Caco-2 (cell line): ENCODE data around the gene CBFB. TPM values are rescaled to one million over a fixed set of nuclear protein-coding genes. Genes with fewer than 3 reads are reported as not detected.

Source experiments
- BruUV-seq: library from RNA; stranded (reverse); fragments of 400-500 nt; replicated peaks from 2 replicates; lab custom pipeline; 2021; lab: Mats Ljungman, UMichigan
- CTCF ChIA-PET: fragments of 300-600 bp; sonication (Branson Sonifier 250); formaldehyde crosslinking; loops from one replicate; lab custom pipeline; 2022; ENCODE audit warnings: antibody characterized with exemption; lab: Charles Lee
- POLR2A ChIA-PET: fragments of 300-600 bp; sonication (Branson Sonifier 250); formaldehyde crosslinking; loops from one replicate; lab custom pipeline; 2022; ENCODE audit warnings: antibody characterized with exemption; lab: Charles Lee
- DNase-seq, 2 experiments: peaks; one replicate each; pipeline versions ENCODE4 v3.0.0 to v3.0.0-alpha.2; 2020 to 2022
- H3K27me3 ChIP-seq: replicated peaks from 2 replicates; pipeline ENCODE4 v1.6.0; 2011; ENCODE audit warnings: low read length; ENCODE audit not compliant: control insufficient read depth, insufficient read depth
- H3K36me3 ChIP-seq: 2 replicates; pipeline ENCODE4 v1.5.1; 2011; ENCODE audit warnings: low read length; ENCODE audit not compliant: control insufficient read depth, insufficient read depth
- H3K4me1 ChIP-seq: fragments of 250-450 bp; sonication (Bioruptor Pico); 2 replicates; pipeline ENCODE4 v1.5.1; 2020; ENCODE audit warnings: mild to moderate bottlenecking
- H3K4me3 ChIP-seq: 2 replicates; pipeline ENCODE4 v1.5.1; 2011; ENCODE audit warnings: low read depth, mild to moderate bottlenecking, control low read depth, low read length
- H3K9me3 ChIP-seq: fragments of 250-450 bp; sonication (Bioruptor Pico); 2 replicates; pipeline ENCODE4 v1.5.1; 2020; ENCODE audit warnings: mild to moderate bottlenecking, moderate library complexity
- H3K27ac Mint-ChIP-seq: one replicate; pipeline ENCODE4 v1.8.0; 2022; ENCODE audit warnings: mixed read lengths; ENCODE audit not compliant: unreplicated experiment
- H3K27me3 Mint-ChIP-seq: one replicate; pipeline ENCODE4 v1.8.0; 2022; ENCODE audit warnings: mixed read lengths; ENCODE audit not compliant: insufficient read depth, unreplicated experiment
- H3K36me3 Mint-ChIP-seq: one replicate; pipeline ENCODE4 v1.8.0; 2022; ENCODE audit warnings: mild to moderate bottlenecking, mixed read lengths; ENCODE audit not compliant: insufficient read depth, unreplicated experiment
- H3K4me1 Mint-ChIP-seq: one replicate; pipeline ENCODE4 v1.8.0; 2022; ENCODE audit warnings: low read depth, mixed read lengths; ENCODE audit not compliant: unreplicated experiment
- H3K4me3 Mint-ChIP-seq: one replicate; pipeline ENCODE4 v1.8.0; 2022; ENCODE audit warnings: mild to moderate bottlenecking, moderate library complexity, mixed read lengths; ENCODE audit not compliant: unreplicated experiment
- H3K9me3 Mint-ChIP-seq: one replicate; pipeline ENCODE4 v1.8.0; 2022; ENCODE audit warnings: mixed read lengths; ENCODE audit not compliant: unreplicated experiment
- intact Hi-C: fragments of 100-400 bp; cut with micrococcal nuclease; formaldehyde crosslinking; loops from one replicate; pipeline ENCODE4 v1.10.0; 2022; ENCODE audit not compliant: unreplicated experiment
- total RNA-seq: library from RNA; stranded (reverse); gene quantifications from 2 replicates; pipeline ENCODE4 v1.2.3, GENCODE V29; 2022
- TF ChIP-seq, protein P1 (sequence below), 2 experiments: fragments of 200-600 bp in 1 of 2; IDR thresholded peaks; 1 replicate in 1 of 2; 2 replicates in 1 of 2; pipeline versions ENCODE4 v1.5.1 to v1.8.0; 2011 to 2022; ENCODE audit warnings: antibody characterized with exemption in 1 of 2, control low read depth in 1 of 2, inconsistent platforms in 1 of 2, low read depth in 1 of 2, low read length in 1 of 2, mild to moderate bottlenecking in 1 of 2, moderate library complexity in 1 of 2; ENCODE audit not compliant: insufficient read depth in 1 of 2, severe bottlenecking in 1 of 2, unreplicated experiment in 1 of 2

CBFB gene
- total RNA-seq, 1 experiment from 2014 or later = 102 TPM

DNA sequence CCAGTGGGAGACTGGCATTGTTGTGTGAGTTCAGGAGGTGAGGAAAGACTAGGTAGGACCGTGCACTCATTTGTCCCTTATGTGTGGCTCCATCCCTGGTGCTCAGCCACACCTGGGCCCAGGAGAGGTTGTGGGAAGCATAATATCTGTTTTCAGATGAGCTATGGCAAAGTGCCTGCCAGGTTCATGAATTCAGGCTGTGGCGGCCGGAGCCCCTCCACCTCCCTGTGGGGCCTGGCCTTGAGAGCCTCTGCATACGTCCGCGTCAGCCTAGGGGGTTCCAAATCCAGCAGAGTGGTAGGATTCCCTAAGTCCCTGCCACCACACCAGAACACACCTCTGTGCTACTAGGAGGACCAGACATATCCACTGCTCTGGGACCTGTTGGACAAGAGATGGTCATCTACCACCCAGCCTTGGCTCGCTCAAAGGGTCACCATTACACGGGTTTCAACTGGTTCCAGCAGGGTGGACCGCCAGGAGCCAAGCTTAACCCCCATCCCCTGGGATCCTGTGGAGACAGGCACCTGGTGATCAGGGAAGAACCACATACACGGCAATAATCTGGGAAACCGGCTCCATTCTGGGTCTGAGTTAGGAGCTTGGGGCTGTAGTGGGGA is 119.8 kb downstream of the CBFB start:
- ChIA-PET POLR2A (no interaction called here), CTCF (interaction anchor here (0.6 to 0.8 kb wide), 2 partner anchors 36 to 107 kb away, joined by 3 to 6 read pairs; no protein-coding TSS in a partner anchor)
- BruUV-seq = no TSS peak
- H3K27ac Mint-ChIP-seq = no peak overlapping the region
- no peaks in the 10 kb centered on the region for H3K27me3 Mint-ChIP-seq
- H3K36me3 ChIP-seq = peaks cover 4% of the 10 kb centered on the region; the same call in 1 of the 2 replicates
- H3K4me1 Mint-ChIP-seq = no peaks in the 10 kb centered on the region
- H3K4me1 ChIP-seq = no peaks in the 10 kb centered on the region; the same call in none of the 2 replicates
- no peaks in the 10 kb centered on the region for H3K27me3 ChIP-seq
- TF ChIP-seq, protein P1, sequence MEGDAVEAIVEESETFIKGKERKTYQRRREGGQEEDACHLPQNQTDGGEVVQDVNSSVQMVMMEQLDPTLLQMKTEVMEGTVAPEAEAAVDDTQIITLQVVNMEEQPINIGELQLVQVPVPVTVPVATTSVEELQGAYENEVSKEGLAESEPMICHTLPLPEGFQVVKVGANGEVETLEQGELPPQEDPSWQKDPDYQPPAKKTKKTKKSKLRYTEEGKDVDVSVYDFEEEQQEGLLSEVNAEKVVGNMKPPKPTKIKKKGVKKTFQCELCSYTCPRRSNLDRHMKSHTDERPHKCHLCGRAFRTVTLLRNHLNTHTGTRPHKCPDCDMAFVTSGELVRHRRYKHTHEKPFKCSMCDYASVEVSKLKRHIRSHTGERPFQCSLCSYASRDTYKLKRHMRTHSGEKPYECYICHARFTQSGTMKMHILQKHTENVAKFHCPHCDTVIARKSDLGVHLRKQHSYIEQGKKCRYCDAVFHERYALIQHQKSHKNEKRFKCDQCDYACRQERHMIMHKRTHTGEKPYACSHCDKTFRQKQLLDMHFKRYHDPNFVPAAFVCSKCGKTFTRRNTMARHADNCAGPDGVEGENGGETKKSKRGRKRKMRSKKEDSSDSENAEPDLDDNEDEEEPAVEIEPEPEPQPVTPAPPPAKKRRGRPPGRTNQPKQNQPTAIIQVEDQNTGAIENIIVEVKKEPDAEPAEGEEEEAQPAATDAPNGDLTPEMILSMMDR (IDR thresholded peaks at IDR 0.05; ENCODE audit: insufficient read depth in 1 of 2, low read depth in 1 of 2, low read length in 1 of 2, severe bottlenecking in 1 of 2, unreplicated experiment in 1 of 2) = no peak
- peak overlapping the region; percentile 47 for H3K4me3 Mint-ChIP-seq
- H3K9me3 ChIP-seq = no peaks in the 10 kb centered on the region
- H3K4me3 ChIP-seq = no peak overlapping the region
- H3K9me3 Mint-ChIP-seq = no peaks in the 10 kb centered on the region
- peaks cover 56% of the 10 kb centered on the region for H3K36me3 Mint-ChIP-seq
- intact Hi-C loops = no loop called here
- DNase-seq = no peak

DNA sequence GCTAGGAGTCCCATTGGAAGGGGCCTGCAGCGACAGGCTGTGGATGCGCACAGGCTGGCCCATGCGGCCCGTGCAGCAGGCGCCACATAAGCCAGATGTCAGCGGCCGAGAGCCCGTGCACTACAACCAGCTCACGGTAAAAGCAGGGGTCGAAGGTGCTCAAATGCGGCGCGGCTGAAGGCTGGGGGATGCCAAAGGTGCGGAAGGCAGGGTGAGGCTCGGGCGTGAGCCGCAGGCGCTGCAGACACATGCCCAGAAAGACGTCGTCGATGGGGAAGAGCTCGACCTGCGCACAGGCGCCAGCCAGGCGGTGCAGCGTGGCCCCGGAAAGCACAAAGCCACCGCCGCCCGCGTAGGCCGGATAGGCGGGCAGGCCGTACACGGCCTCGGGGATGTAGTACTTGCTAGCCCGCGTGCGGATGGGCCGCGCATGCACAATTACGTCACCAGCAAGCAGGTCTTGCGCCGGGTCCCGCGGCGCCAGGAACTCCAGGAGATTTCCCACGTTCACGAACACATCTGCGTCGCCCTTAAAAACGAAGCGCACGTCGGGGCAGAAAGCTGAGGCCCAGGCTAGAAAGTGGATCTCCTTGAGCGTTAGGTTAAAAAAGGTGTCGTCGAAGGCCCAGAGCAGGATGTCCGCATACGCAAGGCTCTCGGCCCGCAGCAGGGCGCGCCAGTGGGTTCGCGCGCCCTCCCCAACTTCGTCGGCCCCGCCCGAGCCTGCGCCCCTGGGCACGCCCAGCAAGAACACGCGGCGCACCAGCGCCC is 120.5 kb downstream of the CBFB start:
- DNase-seq = no peak
- Histone ChIP-seq H3K9me3 (no peaks in the 10 kb centered on the region), H3K4me3 (no peak overlapping the region), H3K4me1 (no peaks in the 10 kb centered on the region; the same call in none of the 2 replicates), H3K27me3 (no peaks in the 10 kb centered on the region), H3K36me3 (peaks cover 4% of the 10 kb centered on the region; the same call in 1 of the 2 replicates)
- intact Hi-C loops = loop anchor here (2.0 kb wide), 2 partner anchors 41 to 195 kb away; partner anchors contain the start of gene PHAF1
- Mint-ChIP-seq H3K27me3 (no peaks in the 10 kb centered on the region), H3K9me3 (no peaks in the 10 kb centered on the region), H3K4me3 (peak overlapping the region; percentile 47), H3K36me3 (peaks cover 49% of the 10 kb centered on the region), H3K27ac (no peak overlapping the region), H3K4me1 (no peaks in the 10 kb centered on the region)
- POLR2A ChIA-PET = no interaction called here
- CTCF ChIA-PET = interaction anchor here (0.8 kb wide), 1 partner anchor 35 kb away, joined by 3 read pairs; no protein-coding TSS in a partner anchor
- TF ChIP-seq, protein P1 (IDR thresholded peaks at IDR 0.05; ENCODE audit: insufficient read depth in 1 of 2, low read depth in 1 of 2, low read length in 1 of 2, severe bottlenecking in 1 of 2, unreplicated experiment in 1 of 2) = no peak
- BruUV-seq = no TSS peak
